GM18507 (cell line): Measurements from ENCODE around the gene CHST15.
A peak's percentile ranks its signal among the peaks of the same experiment; 100 is the strongest.
"Not testable (repeated sequence)": the region's sequence is repeated elsewhere in the genome, so short reads cannot be mapped to it uniquely, and the experiment has no call there.

ENCODE experiments used
- DNase-seq: peaks from one replicate; pipeline ENCODE4 v3.0.0; 2011; ENCODE audit warnings: low read depth; ENCODE audit not compliant: insufficient read length; ENCODE audit errors: extremely low spot score
- FAIRE-seq: peaks from 2 replicates; lab custom pipeline; 2011; peaks lifted over from hg19 to GRCh38; lab: Jason Lieb, UNC

CHST15 gene

DNA sequence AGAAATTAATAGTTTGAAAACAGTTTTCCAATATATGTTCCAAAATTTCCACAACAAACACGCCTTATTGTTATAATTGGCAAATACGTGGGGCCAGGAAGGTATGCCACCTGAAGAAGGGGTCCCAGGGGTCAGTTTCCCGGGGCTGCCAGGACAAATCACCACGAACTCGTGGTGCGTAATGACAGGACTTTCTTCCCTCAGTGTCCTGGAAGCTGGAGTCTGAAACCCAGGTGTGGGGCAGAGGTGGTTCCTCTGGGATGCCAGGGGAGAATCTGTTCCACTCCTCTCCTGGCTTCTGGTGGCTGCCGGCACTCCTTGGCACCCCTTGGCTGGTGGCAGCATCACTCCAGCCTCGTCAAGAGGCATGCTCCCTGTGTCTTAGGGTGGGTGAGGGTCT is 56.7 kb downstream of the CHST15 start:
- DNase-seq (no peak), FAIRE-seq (no peak)

DNA sequence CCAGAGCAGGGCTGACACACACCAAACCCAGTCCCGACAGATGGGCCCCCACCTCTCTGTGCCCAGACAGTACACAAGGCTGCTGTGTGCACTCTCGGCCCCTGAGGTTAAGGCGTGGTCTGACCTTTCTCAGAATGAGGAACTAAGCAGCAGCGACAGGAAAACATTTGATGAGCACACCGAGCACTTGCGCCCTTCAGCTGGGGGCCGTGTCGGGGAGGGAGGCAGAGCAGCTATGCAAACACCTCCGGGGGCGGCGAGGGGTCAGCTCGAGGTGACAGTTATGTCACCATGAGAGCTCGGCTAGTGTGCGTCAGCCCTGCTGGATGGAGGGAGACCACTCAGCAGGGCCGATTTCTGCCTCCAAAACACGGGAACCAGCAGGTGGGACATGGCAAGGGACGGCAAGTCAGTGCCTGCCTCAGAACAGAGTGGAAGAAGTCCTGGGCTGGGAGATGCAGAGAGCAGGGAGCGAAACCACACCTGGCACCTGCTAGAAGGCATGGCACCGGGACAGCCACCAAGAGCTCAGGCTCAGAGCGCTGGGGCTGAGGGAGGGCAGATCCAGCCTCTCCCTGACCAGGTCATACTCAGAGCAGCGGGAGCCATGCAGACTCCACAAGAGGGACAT is 57.4 kb downstream of the CHST15 start:
- DNase-seq (peak; percentile 83), FAIRE-seq (peak; percentile 98)

DNA sequence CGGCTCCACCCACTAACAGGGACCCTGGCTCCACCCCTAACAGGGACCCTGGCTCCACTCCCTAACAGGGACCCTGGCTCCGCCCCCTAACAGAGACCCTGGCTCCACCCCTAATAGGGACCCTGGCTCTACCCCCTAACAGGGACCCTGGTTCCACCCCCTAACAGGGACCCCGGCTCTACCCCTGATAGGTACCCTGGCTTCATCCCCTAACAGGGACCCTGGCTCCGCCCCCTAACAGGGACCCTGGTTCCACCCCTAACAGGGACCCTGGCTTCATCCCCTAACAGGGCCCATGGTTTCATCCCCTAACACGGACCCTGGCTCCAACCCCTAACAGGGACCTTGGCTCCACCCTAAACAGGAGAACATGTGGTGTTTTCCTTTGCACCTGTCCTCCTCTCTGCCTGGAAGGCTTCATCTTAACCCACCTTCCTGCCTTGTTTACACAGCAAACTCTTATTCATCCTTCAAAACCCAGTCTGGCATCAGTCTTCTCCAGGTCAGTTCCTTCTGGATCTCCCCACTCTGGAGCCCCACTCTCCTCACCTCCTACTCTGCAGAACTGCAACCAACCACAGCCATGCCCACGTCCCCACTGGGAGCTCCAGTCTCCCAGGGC is 58.0 kb downstream of the CHST15 start:
- no peak for DNase-seq
- no peak for FAIRE-seq

DNA sequence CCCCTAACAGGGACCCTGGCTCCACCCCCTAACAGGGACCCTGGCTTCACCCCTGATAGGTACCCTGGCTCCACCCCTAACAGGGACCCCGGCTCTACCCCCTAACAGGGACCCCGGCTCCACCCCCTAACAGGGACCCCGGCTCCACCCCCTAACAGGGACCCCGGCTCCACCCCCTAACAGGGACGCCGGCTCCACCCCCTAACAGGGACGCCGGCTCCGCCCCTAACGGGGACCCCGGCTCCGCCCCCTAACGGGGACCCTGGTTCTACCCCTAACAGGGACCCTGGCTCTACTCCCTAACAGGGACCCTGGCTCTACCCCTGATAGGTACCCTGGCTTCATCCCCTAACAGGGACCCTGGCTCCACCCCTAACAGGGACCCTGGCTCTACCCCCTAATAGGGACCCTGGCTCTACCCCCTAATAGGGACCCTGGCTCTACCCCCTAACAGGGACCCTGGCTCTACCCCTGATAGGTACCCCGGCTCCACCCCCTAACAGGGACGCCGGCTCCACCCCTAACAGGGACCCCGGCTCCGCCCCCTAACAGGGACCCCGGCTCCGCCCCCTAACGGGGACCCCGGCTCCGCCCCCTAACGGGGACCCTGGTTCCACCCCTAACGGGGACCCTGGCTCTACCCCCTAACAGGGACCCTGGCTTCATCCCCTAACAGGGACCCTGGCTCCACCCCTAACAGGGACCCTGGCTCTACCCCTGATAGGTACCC is 58.7 kb downstream of the CHST15 start:
- not testable (repeated sequence) for DNase-seq, FAIRE-seq

DNA sequence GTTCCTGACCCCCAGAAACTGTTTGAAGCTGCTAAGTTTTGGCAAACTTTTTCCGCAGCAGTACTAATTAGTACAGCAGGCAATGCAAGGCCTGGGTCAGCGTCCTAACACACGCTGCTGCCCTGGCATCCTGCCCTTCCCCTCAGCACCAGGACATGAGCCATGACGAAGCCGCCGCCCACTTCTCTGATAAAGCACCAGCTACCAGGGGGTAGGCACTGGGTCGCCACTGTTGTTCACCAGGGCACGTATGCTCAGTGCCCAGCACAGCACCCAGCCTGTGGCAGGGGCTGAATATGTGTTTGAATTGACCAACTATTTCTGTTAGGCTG is 59.5 kb downstream of the CHST15 start:
- no peak for FAIRE-seq
- DNase-seq = no peak

DNA sequence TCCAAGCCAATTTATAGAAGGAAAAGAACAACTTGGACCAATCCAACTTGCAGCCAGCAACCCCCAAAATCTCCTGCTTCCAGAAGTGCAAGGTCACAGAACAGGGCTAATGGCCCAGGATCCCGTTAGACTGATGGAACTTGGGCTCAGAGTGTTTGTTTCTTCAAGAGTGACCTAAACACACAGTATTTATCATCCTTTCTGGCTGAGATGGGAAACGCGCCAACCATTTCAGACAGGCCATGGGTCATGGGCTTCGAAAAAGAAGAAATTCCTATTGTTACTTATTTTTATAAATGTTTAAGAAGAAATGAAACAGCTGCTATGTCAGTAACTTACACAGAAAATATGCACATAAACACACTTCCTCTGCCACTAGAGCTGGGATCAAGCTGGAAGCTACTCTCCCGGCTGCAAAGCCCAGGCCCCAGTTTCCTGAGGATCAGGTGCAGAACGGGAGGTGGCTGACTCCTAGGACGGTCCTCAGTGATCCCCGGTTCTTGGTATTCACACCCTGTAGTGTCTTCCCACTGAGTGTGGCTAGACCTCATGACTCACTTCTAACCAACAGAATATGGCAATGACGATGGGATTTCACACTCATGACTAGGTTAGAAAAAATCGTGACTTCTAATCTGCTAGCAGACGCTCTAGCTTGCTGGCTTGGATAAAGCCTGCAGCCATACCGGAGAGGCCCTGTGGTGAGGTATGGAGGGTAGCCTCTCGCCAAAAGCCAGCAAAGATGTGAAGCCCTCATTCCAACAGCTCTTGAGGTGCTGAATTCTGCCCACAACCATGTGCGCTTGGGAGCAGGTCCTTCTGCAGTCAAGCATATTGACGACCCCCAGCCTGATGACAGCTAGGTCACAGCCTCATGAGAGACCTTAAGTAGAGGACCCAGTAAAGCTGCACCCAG is 60.2 kb downstream of the CHST15 start:
- FAIRE-seq = no peak

DNA sequence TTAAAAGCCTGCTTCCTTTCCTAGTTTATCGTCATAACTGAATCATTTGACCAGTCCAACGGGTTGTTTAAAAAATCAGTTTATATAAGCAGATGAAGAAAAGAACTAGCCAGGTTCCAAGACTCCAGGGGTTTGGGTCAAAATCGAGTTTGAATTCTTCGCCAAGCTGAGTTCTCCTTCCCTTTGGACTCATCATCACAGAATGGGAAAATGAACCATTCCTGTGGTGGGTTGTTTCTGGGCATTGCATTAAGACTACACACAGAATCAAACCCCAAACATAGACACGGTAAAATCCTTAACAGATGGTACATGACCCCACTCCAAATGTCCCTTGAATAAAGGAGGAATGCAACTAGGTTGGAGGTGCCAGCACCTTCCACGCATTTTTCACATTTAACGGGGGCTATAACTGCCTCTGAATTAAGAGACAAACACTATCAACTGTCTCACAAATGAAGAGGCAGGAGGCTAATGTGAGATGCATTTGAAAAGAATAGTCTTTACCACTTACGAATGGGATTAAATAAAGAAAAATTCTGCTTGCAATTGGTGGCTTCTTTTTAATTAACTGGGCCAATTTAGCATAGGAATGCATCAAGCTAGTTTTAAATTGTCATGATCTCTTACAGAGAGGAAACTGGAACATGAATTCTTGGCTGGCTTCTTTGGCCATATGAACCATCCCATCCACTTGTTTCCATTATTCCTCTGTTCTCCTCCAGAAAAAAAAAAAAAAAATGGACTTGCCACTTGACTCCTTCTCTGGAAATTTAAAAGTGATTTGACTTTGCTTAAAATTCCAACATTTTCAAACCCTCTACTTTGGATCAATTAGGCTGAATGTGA is 61.1 kb downstream of the CHST15 start:
- FAIRE-seq (no peak), DNase-seq (no peak)

More for the DNA sequence above, 60.2 kb downstream of the CHST15 start:
- no peak for DNase-seq

DNA sequence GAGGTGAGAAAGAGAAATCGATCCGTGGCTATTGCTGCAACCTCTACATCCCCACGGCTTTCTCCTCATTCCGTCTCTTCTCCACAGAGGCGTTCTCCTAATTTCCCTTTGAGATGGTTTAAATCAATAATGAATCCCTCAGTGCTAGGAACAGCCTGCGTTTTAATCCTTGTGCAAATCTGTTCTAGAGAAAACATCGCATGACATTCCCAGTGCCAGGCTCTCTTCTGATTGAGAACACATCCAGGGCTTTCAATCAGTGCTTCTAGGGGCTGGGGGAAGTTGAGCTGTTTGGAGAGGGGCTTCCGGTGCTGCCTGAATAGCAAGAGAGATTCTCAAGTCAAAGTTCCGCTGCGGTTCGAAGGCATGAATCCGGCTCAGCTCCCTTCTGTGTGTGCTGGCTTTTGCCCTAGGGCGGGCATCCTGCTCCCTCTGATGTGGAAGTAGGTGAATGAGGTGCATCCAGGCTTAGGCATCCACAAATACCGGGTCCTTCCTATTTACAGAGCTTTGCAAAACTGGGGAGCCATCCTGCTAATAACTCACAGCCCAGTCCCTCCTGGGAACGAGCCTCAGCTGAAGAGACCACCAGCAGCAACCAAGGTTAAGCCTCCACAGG is 62.8 kb downstream of the CHST15 start:
- FAIRE-seq = no peak
- no peak for DNase-seq

DNA sequence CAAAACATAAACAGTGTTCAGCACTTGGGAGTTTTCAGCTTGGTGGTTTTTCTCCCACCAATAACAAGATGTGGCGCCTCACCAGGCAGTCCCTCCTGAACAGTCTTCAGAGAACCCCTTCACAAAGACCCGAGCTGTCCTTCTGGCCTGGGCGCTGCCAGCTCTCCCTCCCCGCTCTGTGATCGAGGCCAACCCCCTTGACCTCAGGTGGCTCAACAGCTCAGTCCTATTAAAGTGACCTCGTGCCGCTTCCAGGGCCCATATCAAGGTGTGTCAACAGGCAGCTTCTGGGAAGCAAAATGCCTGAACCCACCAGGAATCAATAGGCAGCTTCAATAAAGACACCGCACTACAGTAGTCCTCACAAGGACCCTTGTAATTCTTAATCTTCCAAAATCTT is 63.3 kb downstream of the CHST15 start:
- DNase-seq (no peak), FAIRE-seq (no peak)

DNA sequence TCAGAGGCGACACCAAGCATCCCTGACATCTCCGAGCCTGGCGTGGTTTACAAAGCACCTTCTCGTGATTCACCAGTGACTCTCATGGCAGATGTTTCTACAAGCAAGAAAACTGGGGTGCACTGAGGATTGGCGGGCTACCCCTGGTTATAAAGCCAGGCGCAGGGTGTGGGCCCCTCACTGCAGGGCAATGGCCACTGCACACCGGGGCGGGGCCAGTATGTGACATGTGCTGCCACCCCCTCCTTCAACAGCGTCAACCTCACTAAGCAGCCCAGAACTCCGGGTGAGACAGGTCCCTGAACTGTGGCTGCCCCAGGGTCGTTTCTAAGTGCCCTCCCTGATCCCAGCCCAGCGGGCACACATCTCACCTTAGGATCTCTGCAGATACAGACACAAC is 63.8 kb downstream of the CHST15 start:
- DNase-seq = no peak
- no peak for FAIRE-seq

DNA sequence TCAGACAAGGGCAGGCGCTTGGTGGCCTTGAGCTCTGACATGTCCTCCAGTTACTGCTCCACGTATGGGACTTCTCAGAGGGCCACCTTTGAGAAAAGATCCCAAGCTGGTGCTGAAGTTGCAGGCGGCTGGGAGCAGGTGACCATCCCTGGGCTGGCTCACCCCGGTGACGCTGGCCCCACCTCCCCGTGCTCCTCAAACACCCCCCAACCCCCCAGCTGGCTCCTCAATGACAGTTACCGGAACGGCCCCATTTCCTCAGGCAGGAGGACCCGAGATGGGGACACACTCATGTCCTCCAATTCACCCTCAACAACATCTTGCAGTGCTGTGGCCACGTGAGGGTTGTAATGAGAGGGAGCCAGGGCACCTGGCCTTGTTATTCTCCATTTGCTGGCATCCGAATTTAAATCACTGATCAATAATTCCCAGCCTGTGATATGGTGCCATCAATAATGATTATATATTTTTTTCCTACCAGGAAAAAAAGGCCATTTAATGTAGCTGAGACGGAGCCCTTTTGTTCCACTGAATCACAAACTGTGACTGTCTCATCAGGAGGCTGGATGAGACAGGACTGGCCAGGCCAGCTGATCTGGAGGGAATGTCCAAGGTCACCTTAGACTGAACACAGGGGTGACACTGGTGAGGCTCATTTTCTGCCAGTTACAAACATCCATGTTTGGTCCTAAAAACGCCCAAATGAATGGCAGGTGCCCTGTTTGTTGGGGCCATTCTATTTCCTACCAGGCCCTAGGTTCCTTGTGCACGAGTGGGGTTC is 64.5 kb downstream of the CHST15 start:
- FAIRE-seq (no peak), DNase-seq (no peak)

DNA sequence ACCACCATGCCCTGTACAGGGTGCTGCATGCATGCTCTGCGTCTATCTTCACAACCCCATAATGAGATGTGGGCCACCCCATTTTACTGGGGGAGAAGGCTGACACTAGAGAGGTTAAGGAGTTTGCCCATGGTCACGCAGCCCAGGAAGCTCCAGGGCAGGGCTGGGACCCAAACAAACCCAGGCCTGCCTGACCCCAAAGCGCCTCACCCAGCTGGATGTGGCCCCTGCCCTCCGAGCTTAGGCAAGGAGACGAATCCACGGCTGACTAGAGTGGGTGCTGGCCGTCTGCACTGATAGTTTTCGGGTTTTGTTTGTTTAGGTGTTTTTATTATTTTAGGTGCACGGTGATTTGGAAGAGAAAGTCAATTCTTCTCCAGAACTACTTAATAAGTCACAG is 65.7 kb downstream of the CHST15 start:
- FAIRE-seq (no peak), DNase-seq (no peak)

DNA sequence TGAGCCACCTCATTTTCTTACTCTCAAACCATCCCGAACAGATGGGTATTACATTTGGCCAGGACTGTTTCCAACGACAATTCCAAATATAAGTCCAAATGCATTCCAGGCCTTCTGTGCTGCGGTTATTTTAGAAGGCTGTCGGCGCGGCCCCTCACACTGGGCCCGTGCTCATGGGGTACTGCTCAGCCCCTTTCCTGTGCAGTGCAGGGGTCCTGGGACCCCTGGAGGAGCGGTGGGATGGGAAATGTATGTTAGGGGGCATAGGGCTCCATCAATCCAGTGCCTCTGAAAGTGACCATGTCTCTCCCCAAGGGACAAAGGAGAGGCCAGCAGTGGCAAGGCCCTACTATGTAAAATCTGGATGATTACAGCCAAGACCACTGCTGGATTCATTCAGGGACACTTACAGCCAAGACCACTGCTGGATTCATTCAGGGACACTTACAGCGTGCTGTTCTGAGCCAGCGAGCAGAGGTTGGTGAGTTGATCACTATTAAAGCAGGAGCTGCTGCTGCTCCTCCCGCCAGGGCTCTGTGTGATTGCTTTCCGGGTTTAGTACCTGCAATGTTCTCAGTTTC is 66.3 kb downstream of the CHST15 start:
- DNase-seq = no peak
- no peak for FAIRE-seq

DNA sequence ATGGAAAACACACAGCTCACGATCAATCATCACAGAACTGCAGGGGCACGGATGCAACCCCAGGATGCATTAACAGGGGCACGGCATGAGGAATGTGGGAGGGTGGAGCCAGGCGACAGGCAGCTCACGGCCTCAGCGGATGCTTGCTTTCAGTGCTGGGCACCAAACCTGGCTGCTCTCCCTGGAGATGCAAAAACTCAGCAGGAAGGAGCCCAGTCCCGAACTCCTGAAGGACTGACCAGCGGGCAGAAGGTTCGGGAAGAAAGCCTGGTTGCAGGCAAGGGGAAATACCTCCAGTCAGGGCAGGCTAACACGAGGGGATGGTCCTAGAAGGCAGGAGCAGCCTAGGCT is 66.8 kb downstream of the CHST15 start:
- DNase-seq (no peak), FAIRE-seq (no peak)

DNA sequence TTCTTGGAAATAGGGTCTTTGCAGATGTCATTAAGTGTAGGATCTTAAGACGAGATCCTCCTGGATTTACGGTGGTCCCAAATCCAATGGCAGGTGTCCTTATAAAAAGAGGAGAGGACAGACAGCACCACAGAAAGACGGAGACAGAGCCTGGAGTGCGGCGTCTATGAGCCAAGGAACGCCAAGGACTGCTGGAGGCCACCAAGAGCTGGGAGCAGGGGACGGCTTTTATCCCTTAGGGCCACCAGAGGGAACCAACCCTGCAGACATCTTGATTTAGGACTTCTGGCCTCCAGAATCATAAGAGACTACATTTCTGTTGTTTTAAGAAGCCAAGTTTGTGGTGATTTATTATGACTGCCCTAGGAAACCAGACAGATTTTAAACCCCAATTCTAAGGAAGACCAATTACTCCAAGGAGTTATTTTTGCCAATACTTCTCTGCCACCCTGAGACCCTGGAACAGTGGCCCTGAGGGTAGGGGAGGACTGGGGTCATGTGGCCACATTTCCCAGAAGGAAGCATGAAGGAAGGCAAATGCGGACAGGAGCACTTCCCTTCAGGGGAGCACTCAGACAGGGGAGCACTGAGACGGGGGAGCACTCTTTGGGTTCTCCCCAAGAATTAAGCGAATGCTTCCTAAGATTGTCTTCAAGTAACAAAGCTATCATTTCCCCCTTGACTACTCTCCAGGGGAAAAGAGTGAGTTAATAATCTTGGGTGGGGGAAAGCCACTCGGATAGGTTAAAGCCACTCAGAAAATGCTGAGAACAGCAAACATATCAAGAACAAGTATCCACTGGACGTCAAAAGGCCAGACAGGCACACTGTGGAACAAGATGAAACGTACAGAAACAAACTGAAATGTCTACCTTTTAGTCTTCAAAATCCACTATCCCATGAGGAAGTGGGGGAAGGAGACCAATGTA is 67.5 kb downstream of the CHST15 start:
- no peak for DNase-seq
- FAIRE-seq = peak; percentile 33

DNA sequence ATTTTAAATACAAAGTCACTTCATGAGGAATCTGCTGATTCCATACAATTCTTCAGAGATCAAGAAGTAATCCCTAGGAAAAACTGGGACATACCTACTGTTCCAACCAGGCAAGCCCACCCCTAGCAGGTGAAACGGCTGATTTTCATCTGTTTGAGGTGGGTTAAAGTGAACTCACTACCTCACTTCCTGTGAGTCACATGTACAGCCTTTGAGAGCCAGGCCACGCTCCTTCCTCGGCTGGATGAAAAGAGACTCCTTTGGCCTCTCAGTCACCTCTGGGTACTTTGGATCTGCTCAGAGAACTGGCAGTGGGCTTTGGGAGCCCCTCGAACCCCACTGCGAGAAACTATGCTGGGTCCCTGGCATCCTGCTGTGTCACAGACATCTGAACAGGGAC is 68.2 kb downstream of the CHST15 start:
- FAIRE-seq (no peak), DNase-seq (no peak)

DNA sequence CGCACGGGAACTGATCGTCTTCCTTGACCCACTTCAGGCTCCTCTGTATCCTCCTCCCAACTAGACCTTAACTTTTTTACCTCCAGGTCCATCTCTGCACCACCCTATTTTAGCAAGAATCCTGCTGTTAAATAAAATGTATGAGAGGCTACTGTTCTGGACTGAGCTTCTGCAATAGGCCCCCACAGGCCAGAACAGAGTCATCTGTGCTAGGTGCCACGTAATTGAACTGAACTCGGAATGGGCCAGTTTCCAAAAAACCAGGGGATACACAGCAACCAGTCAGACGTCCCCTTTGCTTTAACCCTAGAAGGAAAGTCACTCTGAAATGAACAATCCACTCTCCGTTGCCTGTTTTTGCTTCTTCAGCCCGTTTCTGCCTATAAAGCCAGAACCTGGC is 71.3 kb downstream of the CHST15 start:
- FAIRE-seq (no peak), DNase-seq (no peak)
